GM19463 (cell line): Measurements from ENCODE around the gene ERAS.
"Not testable (repeated sequence)": the region's sequence is repeated elsewhere in the genome, so short reads cannot be mapped to it uniquely, and the experiment has no call there.

Source experiments
- ATAC-seq: cut with Tn5 transposase; IDR thresholded peaks from one replicate; pipeline ENCODE4 v1.9.1; 2021; ENCODE audit warnings: mild to moderate bottlenecking, moderate library complexity; ENCODE audit not compliant: unreplicated experiment

Gene ERAS

GRCh38 chrX:48831136-48831908 lies 5.0 kb downstream of the ERAS start:
- no peak for ATAC-seq

- ATAC-seq = no peak
Observed at GRCh38 chrX:48831909-48832291, 5.6 kb downstream of the ERAS start.

DNA sequence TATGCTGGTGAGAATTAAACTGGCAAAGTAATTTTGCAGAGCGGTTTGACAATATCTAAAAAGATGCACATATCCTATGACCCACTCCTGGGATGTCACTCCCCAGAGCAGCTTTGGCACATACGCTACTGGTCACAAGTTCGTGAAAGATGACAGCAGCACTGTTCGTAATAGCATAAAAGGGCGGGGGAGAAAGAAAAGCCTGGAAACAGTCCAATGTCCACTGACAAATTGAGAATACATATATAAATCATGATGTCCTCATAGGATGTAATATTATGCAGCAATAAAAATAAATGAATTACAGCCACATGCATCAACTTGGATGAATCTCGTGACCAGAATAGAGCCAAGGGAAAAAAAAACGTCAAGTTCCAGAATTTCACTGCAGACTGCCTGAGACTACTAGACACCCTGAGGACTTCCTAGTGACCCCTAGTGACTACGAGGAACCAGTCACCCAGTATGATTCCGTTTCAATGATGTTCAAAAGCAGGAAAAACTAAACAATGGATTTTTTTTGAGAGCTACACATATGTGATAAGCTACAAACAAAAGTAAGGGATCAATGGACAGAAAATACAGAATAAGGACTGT lies 7.3 kb downstream of the ERAS start:
- ATAC-seq = no peak

DNA sequence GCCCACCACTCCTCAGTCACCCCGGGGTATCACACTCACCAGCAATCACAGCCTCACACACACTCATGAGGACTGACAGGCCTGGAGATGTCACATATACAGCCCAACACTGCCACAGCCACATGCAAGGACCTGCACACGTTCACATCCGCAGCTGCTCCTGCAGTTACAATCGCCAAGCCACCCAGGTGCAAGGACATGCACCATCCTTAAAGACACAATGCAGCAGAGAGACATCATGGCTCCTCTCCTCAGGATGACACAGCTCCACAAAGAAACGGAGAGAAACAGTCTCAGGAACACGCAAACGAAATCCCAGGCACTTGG lies 8.0 kb downstream of the ERAS start:
- no peak for ATAC-seq

GRCh38 chrX:48835524-48836329 lies 9.4 kb downstream of the ERAS start, which contains the start of gene PCSK1N:
Gene PCSK1N, minus strand, starts transcription at chrX:48835610. Its CDS starts 78 bp downstream, at chrX:48835532.
- ATAC-seq = no peak

DNA sequence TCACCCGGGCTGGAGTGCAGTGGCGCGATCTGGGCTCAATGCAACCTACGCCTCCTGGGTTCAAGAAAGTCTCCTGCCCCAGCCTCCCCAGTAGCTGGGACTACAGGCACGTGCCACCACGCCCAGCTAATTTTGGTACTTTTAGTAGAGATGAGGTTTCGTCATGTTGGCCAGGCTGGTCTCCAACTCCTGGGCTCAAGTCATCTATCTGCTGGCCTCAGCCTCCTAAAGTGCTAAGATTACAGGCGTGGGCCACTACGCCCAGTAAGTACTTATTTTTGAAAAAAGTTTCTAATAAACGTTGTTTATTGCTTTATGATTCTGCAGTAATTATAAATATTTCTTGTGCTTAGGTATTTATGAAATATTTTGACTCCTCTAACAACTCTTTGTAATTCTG lies 13.4 kb downstream of the ERAS start:
- ATAC-seq = no peak

- no peak for ATAC-seq
Observed at GRCh38 chrX:48848847-48849246, 22.5 kb downstream of the ERAS start.

DNA sequence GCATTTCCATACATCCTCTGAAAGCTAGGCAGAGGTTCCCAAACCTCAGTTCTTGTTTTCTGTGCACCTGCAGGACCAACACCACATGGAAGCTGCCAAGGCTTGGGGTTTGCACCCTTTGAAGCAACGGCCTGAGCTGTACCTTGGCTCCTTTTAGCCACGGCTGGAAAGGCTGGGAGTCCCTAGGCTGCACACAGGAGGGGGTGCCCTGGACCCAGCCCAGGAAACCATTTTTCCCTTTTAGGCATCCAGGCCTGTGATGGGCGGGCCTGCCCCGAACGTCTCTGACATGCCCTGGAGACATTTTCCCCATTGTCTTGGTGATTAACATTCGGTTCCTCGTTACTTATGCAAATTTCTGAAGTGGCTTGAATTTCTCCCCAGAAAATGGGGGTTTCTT lies 26.5 kb downstream of the ERAS start:
- no peak for ATAC-seq

GRCh38 chrX:48853494-48853893 lies 27.2 kb downstream of the ERAS start:
- ATAC-seq = not testable (repeated sequence)

DNA sequence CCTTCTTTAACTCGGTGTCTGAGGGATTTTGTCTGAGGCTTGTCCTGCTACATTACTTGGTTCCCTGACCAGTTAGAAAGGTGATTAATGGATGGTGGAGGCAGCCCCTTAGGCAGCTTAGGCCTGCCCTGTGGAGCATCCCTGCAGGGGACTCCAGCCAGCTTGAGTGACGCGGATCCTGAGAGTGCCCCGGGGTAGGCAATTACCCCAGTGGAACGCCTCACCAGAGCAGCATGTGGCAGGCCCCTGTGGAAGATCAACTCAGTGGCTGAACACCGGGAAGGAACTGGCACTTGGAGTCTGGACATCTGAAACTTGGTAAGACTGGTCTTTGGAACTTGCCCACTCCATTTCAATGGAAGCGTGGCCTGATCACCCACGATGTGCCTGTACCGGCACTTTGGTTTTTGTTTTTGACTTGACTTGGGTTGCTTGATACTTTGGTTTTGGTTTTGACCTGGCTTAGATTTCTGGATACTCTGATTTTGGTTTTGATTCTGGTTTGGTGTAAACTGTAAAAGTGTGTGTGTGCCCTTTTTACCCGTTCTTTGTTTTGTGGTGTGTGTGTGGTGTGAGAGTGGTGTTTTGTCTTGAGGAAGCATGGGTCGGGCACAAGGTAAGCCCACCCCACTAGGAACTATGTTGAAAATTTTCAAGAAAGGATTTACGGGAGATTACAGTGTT lies 27.9 kb downstream of the ERAS start:
- not testable (repeated sequence) for ATAC-seq

GRCh38 chrX:48854898-48855297 lies 28.6 kb downstream of the ERAS start:
- ATAC-seq = no peak

- no peak for ATAC-seq
Observed at GRCh38 chrX:48864210-48864609, 37.9 kb downstream of the ERAS start.

DNA sequence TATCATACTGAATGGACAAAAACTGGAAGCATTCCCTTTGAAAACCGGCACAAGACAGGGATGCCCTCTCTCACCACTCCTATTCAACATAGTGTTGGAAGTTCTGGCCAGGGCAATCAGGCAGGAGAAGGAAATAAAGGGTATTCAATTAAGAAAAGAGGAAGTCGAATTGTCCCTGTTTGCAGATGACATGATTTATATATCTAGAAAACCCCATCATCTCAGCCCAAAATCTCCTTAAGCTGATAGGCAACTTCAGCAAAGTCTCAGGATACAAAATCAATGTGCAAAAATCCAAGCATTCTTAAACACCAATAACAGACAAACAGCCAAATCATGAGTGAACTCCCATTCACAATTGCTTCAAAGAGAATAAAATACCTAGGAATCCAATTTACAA lies 45.7 kb downstream of the ERAS start:
- ATAC-seq = not testable (repeated sequence)

DNA sequence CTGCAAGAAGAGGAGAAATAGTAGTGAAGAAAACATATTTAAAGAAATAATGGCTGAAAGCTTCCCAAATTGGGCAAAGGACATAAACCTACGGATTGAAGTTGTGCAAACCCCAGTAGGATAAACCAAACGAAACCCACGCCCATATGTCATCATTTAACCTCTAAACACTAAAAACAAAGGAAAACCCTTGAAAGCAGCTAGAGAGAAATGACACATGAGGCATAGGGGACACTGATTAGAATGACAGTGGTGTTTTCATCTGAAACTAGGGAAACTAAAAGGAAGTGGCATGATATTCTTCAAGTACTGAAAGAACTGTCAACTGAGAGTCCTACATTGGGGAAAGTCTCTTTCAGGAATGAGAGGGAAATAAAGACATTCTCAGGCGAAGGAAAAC lies 50.6 kb downstream of the ERAS start:
- not testable (repeated sequence) for ATAC-seq
